Measurements from ENCODE around the gene NFIA.

The NFIA gene

DNA sequence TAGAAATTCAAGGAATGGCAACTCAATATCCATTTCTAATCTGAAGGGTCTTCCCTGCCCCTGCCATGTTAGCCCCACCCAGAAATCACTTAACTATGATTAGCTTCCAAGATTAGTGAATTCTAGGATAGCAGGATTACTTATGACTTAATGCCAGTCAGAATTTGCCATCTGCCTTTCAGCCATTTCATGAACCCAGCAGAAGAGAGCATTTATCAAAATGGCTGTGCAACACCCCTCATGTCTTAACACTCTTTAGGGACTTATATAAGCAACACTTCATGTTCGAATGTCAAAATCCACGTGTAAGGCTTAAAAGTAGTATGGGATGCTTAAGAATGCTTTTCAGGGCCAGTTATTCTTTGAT is 288.5 kb downstream of the NFIA start:
- DNase-seq (ENCODE audit: low spot score) = no peak

DNA sequence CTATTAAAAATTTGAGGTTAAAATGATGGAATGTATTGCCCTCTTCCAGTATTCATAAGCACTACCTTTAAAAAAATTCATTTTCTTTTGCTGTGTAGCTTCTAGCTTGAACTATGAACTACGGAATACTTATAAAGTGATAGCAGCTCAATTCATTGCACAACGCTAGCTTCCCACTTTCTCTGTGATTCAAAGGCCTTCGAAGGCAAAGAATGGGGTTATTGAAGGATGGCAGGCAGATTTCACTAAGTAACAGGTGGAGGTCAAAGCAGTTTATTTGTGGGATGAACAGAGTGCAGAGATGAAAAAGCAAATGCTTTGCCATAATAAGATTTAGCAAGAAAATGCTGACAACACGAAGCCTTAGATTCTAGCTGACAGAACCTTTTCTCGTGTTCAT is 290.6 kb downstream of the NFIA start:
- no peak for DNase-seq (ENCODE audit: low spot score)

DNA sequence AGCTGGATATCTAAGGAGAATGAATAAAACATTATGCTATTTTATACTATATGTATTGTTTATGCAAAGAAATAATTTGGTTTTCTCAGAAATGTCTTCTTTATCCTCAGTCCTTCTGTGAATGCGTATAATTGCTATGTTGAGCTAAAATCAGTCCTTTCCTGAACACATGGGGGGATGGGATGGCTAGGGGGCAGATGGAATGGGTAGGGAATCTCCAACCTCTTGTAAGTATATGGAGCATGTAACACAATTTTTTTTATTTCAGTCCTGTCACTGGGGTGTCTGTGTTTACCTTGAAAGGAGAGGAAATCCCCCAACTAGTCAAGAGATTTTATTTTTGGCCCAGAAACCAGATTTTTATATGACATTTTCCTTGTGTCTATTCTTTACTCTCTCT is 291.8 kb downstream of the NFIA start:
- DNase-seq (ENCODE audit: low spot score) = no peak

DNA sequence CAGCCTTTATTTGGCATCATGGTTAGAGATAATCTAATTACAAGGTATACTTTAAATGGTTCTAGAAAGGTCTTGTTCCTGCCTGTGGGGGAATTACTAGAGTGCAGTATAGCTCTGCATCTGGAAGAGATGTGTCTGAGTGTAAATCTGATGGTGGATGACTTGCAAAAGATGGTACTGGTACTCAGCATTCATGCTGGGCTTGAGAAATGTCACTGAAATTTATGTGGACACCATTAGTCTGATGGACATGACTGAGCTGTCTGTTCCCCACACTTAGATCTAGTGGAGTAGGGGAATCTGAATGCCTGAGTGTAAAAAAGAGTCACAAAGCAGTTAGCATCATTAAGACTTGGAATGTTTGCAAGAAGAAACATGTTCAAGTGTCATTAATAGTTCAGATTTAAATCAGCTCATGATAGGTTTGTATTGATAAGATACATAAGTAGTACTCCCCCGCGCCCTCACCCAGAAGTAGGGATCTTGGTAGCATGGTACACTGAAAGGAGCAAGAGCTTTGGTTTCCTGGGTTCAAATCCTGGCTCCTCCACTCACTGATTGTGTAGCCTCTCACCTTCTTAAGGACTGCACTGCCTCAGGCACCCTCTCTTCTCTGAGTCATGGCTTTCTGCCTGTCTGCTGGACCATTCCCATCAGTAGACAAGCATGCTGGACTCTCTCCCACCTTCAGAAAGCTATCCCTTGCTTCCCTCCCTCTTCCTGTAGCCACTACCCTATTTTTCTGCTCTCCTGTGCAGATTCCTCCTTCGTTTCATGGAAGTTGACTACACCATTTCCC is 292.9 kb downstream of the NFIA start:
- no peak for DNase-seq (ENCODE audit: low spot score)

DNA sequence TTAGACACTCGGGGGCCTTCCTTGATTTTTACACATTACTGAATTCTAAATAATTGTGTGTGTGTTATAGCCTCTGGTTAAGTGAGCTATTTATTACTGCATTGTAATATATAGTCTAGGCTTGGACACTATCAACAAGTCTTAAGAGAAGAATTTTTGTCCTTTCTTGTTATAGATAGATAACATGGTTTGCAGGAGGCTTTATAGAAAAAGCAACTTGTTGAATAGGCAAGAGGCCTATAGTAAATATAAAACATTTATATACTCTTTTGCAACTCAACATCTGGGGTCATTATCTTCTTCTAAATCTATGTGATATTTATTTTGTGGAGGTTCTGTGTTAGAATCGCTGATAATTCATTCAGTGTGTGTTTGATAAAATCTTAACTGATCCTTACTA is 293.8 kb downstream of the NFIA start:
- DNase-seq (ENCODE audit: low spot score) = no peak

DNA sequence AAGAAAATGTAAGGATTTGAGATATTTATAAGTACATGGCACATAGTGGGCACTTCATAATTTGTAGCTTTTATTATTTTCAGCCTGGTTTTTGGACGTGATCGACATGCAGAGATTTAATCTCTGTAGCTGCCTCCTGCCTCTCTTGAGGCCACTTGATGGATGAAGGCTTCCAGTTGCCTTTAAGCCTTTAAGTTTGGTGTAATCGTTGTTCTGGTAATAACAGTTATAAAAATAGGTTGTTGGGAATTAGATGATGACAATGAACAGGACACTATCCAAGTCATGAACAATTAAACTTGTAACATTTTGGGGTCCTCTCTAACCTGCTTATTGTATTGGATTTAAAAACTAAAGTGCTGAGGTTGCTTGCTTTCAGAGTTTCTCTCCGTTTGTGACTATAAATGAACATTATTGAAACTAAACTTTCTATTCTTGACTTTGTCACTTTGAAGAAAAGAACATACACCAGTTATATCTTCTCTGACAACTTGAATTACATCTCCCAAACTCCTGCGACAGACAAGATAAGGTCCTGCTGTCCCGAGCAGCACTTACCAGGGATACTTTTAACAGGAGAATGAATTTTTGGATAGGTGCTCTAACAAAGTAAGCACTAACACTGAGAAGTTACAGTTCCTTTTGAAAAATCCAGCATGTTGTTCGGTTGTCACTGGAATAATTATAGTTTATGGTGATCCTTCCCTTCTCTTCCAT is 295.0 kb downstream of the NFIA start:
- DNase-seq (ENCODE audit: low spot score) = no peak

DNA sequence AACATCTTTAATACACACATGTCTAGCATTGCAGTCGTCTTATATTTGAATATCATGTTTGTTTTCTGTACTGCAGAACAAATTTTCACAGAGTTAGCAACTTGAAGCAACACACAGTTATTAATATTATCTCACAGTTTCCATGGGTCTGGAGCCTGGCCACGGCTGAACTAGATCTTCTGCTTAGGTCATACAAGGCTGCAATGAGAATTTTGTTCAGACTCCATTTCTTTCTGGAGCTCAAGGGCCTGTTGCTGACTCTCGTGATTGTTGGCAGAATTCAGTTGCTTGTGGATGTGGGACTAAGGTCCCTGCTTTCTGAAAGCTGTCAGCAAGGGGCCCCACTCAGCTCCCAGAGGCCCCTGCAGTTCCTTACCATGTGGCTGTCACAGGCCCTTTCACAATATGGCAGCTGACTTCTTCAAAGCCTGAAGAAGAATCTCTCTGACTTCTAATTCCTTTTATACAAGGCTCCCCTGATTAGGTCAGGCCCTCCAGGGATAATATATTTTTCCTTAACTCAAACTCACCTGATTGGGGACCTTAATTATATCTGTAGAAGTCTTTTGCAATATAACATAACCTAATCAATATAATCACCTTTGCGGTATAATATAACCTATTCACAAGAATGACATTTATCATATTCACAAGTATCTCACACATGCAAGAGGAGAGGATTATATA is 296.3 kb downstream of the NFIA start:
- no peak for DNase-seq (ENCODE audit: low spot score)

DNA sequence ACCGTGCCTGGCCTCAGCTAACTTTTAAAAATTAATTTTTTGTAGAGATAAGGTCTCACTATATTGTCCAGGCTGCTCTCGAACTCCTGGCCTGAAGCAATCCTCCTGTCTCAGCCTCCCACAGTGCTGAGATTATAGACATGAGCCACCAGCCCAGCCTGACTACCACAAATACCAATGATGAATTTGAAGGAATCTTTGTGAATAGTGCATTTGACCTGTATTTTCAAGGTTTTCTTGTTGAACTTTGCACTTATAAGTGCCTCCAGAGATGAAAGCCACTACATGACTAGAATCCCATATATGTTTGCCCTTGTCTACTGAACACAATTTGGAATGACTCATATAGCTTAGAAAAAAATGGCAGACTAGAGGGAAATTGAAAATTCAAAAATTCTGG is 297.3 kb downstream of the NFIA start:
- no peak for DNase-seq (ENCODE audit: low spot score)

DNA sequence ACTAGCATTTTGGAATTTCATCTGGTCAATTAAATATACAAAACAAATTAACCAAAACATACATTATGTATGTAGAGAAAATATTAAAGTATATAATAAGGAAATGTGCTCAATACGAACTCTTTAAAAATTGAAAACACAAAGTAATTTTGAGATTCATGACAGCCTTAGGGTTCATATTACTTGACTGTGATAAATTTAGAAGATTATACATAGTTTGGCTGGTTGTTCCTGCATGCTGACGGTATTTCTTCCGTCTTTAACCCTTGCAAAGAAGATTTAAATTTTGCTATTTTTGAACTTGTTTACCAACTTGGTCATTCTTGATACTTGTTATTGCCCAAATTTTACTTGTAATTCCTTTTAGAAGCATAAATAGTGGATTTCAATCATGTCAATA is 298.2 kb downstream of the NFIA start:
- no peak for DNase-seq (ENCODE audit: low spot score)

DNA sequence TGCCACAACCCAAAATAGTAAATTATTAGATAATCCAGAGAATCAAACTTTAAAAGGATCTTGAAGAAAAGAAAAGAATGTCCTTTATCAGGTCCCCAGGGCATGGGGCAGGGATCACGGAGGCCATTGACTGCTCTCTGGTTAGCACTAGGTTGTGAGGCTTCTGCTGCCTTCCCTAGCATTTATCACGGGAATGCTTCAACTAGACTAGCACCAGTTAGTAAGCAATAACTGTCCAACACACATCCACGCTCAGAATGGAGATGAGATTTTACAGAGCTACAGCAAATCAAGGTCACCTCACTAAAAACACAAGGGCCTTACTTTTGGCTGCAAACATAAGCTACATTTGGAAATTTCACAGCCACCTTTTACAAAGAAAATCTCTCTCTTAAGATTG is 304.0 kb downstream of the NFIA start:
- DNase-seq (ENCODE audit: low spot score) = no peak

DNA sequence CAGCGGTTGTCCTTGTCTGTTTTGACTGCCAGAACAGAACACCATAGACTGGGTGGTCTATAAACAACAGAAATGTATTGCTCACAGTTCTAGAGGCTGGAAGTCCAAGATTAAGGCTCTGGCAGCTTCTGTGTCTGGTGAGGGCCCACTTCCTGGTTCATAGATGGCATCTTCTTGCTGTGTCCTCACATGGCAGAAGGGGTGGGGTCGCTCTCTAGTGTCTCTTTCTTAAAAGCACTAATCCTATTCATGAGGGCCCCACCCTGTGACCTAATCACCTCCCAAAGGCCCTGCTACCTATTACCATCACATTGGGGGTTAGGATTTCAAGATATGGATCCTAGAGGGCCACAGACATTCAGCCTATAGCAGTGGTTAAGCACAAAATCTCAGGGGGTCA is 304.4 kb downstream of the NFIA start:
- DNase-seq (ENCODE audit: low spot score) = no peak

DNA sequence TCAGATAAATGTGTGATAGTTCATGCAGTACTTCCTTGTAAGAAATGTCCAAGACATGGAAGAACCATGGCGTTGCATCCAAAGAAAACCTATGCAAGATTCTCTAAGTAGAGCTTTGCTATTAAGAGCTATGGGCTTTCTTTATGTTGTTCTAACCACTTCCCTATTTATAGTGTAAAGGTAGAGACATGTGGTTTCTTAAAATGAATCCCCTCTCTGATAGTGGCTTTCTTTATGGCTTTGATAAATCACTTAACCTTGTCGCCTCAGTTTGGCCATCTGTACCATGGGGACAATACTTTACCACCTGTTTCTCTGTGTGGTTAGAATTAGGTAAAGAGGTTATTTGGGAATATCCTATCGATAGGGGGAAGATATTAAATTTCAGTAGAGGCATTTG is 305.5 kb downstream of the NFIA start:
- DNase-seq (ENCODE audit: low spot score) = no peak

DNA sequence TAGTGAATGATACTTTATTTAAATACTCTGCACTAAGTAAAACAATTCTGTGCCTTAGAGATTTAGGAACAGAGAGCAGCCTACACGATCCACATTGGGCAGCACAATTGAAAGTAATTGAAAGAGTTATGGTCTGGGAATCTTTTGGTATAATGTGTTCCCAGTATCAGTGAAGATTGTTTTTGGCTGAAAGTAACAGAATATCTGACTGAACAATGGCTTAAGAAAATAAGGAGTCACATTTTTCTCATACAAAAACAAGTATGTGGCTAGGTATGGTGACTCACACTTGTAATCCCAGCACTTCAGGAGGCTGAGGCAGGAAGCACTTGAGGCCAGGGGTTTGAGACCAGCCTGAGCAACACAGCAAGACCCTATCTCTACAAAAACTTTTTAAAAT is 306.2 kb downstream of the NFIA start:
- DNase-seq (ENCODE audit: low spot score) = no peak

DNA sequence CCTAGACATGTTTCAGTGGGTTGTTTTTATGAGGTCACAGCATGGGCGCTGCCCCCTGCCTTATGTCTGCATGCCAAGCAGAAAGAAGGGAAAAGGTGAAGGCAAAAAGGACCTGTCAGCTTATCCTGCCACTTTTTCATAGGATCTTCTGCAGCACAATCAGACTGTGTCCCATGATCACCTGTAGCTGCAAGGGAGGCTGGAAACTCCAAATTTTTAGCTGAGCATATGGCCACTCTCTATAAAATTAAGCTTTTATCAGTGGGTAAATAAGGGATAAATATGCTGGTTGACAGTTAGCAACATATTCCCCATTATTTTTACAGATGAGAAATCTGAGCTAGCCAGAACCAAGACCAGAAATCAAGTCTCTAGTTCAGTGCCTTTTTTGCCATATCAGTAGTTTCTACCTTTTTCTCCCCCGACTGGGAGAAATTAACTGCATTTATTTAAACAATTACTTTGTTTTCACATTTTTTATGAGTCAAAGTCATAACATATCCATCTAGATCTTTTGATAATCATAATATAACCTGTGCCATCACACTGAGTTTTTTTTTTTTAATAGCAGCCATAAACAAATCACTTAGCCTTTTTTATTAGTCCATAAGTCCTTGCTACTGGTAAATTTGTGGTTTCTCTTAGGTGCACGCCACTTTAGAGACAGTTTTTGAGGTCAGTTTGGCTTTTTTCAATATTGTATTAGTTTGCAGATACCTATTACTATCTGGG is 307.0 kb downstream of the NFIA start:
- no peak for DNase-seq (ENCODE audit: low spot score)

DNA sequence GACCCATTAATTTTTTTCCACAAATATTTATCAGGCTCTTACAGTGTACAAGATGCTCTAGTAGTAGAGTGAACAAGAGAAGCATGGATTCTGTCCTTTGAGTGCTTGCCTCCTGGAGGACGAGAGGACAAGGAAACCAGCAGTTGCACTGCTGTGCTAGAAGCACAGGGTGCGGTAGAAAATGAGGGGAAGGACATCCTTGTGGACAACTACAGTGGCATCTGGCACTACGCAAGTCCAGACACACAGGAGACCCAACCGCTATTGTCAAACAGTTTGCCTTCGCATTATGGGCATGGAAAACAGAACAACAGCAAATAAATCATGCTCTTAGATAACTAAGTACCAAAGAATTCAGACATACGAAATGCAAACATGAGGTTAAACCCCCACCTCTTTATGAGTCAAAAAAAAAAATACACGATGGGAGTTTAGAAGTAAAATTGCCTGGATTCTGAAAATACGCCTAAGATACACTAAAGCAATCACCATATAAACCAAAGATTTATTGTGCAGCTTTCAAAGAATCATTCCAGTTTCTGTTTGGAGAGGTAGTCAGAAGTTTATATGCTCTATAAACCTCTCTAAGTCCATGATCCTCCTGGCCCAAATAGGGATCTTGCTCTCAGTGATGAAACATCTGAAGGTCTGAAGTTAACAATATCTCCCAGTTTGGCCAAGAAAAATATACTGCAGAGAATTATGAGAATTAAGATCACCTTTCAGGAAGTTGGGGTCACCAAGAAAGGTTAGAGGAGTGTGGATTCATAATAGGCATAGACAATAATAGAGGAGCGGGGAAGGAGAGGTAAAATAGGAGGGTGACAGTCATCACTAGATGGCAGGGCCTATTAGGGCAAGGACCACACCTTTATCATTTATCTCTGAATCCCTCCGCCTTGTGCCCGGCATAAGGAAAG is 307.8 kb downstream of the NFIA start:
- DNase-seq (ENCODE audit: low spot score) = no peak

DNA sequence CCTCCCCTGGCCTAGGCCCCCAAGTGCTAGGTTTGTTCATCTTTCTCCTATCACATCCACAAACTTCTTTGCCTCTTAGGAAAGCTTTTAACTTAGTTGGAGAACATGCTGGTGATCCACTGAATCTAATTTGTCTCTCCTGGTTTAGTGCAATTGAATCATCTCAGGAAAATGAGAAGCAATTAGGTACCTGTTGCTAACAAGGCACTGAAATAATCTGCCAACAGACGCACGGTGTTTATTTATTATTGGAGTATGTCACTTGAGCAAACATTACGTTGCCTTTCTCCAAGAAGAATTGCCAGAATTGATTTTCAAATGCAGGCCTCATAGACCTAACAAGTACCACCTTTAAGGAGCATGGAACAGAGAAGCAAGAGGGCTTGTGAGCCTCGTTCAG is 309.4 kb downstream of the NFIA start:
- no peak for DNase-seq (ENCODE audit: low spot score)

DNA sequence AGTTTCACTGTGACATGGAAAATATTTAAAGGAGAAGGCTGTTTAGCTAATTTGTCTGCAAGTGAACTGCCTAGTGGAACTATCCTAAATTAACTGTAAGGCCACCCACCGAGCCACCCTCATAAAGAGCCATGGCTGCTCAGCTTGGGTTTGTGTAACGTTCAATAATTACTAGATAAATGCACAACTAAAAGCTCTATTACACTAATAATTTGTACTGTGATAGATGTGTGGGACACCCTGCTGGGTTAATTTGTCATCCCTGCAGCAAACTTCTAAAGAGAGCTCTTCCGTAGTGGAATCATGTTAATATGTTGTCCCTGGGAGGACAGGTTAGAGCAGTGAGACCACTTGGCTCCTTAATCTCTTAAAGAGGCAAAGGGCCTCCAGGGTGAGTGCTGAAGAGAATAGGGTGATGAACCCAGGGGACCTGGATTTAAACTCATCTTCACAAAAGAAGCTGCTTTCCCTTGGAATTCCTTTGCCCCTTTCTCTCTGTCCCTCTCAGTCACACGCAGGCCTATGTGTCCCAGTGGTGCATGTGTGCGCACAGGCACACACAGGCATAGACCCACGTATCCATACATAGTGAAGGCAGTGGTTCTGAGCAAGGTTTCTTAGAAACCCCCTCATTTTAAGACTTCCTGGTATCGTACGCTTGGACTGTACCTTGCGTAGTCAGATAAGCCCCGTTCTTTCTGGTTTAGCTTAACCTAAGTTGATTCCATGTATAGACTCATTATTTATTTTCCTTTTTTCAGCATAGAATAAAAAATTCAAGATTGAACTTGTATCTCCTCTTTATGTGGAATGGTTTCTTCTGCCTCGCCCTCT is 310.3 kb downstream of the NFIA start:
- no peak for DNase-seq (ENCODE audit: low spot score)

DNA sequence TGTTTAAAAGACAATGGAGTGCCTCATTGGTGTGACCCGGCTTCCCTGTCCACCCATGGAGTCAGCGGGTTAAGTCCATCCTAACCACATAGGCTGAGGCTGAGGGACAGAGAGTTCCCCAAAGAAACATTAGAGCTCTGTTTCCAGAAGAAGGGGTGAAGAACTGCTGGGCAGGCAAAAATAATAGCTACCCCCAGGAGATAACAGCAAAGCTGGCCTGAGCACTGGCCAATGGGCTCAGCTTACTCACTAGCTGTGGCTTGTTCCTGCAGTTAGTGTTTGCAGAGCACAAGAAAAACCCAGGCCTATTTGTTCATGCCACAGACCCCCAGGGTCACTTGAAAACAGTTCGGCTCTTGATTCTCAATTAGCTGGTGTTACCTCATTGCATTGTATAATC is 311.2 kb downstream of the NFIA start:
- no peak for DNase-seq (ENCODE audit: low spot score)

DNA sequence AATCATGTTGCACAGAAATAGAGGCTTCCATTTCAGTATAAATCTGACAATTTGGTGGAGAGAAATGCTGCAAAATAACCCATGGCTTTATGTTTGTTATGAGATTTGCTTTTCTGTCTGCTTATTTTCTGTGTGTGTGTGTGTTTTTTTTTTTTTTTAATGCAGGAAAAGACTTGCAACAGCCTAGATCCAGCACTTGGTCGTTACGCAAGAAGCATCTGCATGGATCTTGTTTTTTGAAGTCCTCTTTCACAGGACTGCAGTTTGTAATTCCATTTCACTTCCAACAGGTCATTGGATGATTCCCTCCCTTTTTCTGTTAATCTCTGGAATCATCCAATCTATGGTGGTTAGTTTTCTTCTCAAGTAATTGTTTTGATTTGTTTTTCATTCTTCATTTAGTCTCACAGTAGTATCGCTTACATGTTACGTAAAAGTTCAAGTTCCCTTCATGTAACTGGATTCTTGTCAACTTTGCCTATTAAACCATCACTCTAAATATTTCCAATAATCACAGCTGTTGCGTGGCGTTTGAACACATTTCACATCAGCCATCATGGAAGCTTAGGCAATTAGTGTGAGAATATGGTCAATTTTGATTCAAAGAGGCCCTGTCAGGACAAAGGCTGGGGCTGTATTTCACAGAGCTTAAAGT is 312.9 kb downstream of the NFIA start:
- DNase-seq (ENCODE audit: low spot score) = no peak

DNA sequence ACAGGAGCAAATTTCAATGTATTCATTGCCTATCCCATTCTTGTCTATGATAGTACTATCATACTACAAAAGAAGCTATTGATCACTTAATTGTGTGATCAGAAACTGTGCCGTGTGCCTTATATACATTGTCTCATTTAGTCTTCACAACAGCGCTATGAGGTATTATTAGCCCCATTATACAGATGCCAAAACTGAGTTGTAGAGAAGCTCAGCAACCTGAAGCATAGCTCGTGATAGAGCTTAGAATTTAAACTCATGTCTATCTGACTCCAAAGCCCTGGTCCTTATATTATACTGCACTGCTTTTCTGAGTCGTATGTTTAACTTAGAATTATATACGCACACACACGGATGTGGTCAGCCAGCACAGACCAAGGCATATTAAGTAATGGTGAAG is 315.1 kb downstream of the NFIA start:
- no peak for DNase-seq (ENCODE audit: low spot score)
